ENCODE data around the gene NRG3. TPM values are rescaled to one million over a fixed set of nuclear protein-coding genes. Genes with fewer than 3 reads are reported as not detected.

The NRG3 gene
- total RNA-seq, 1 donor from 2014 or later, result 2.3 TPM

GRCh38 chr10:82020999-82021398, 146.0 kb downstream of the NRG3 start:
- Histone ChIP-seq H3K27me3 (no peaks in the 10 kb centered on the region), H3K36me3 (no peaks in the 10 kb centered on the region), H3K4me3 (no peak overlapping the region), H3K4me1 (no peaks in the 10 kb centered on the region), H3K27ac (no peak overlapping the region), H3K9me3 (no peaks in the 10 kb centered on the region)
- DNase-seq, result no peak
- no peak for TF ChIP-seq CTCF (IDR thresholded peaks at IDR 0.05)
- intact Hi-C loops (cut with DNase I), result no loop called here
- no peak for ATAC-seq

- DNase-seq (no peak), ATAC-seq (no peak)
Observed at GRCh38 chr10:82027711-82028110, 152.7 kb downstream of the NRG3 start.

GRCh38 chr10:82037076-82037475, 162.1 kb downstream of the NRG3 start:
- intact Hi-C loops (cut with DNase I), result no loop called here
- DNase-seq, result no peak

More at GRCh38 chr10:82027711-82028110, 152.7 kb downstream of the NRG3 start:
- no peak for TF ChIP-seq CTCF (IDR thresholded peaks at IDR 0.05)
- no peaks in the 10 kb centered on the region for H3K27me3 ChIP-seq
- H3K4me3 ChIP-seq, result no peak overlapping the region
- intact Hi-C loops (cut with DNase I), result no loop called here
- H3K27ac ChIP-seq, result no peak overlapping the region
- no peaks in the 10 kb centered on the region for H3K4me1 ChIP-seq
- H3K36me3 ChIP-seq, result no peaks in the 10 kb centered on the region
- no peaks in the 10 kb centered on the region for H3K9me3 ChIP-seq

GRCh38 chr10:82038587-82038986, 163.6 kb downstream of the NRG3 start:
- Histone ChIP-seq H3K4me1 (no peaks in the 10 kb centered on the region), H3K27me3 (no peaks in the 10 kb centered on the region), H3K4me3 (no peak overlapping the region), H3K27ac (no peak overlapping the region), H3K36me3 (no peaks in the 10 kb centered on the region), H3K9me3 (no peaks in the 10 kb centered on the region)
- no peak for TF ChIP-seq CTCF (IDR thresholded peaks at IDR 0.05)
- DNase-seq (no peak), ATAC-seq (no peak)
- intact Hi-C loops (cut with DNase I), result no loop called here

More at GRCh38 chr10:82037076-82037475, 162.1 kb downstream of the NRG3 start:
- Histone ChIP-seq H3K27ac (no peak overlapping the region), H3K4me3 (no peak overlapping the region), H3K27me3 (no peaks in the 10 kb centered on the region), H3K36me3 (no peaks in the 10 kb centered on the region), H3K4me1 (no peaks in the 10 kb centered on the region), H3K9me3 (no peaks in the 10 kb centered on the region)
- ATAC-seq, result no peak
- no peak for TF ChIP-seq CTCF (IDR thresholded peaks at IDR 0.05)

GRCh38 chr10:82040336-82040735, 165.3 kb downstream of the NRG3 start:
- DNase-seq (no peak), ATAC-seq (no peak)
- no peak overlapping the region for H3K4me3 ChIP-seq
- no peaks in the 10 kb centered on the region for H3K4me1 ChIP-seq
- no peak overlapping the region for H3K27ac ChIP-seq
- H3K9me3 ChIP-seq, result no peaks in the 10 kb centered on the region
- TF ChIP-seq CTCF (IDR thresholded peaks at IDR 0.05), result no peak
- no peaks in the 10 kb centered on the region for H3K27me3 ChIP-seq
- no peaks in the 10 kb centered on the region for H3K36me3 ChIP-seq
- intact Hi-C loops (cut with DNase I), result no loop called here

- DNase-seq, result no peak
- no peak for ATAC-seq
- Histone ChIP-seq H3K4me1 (no peaks in the 10 kb centered on the region), H3K27me3 (no peaks in the 10 kb centered on the region), H3K36me3 (no peaks in the 10 kb centered on the region), H3K9me3 (no peaks in the 10 kb centered on the region), H3K4me3 (no peak overlapping the region), H3K27ac (no peak overlapping the region)
- no peak for TF ChIP-seq CTCF (IDR thresholded peaks at IDR 0.05)
- intact Hi-C loops (cut with DNase I), result no loop called here
Observed at GRCh38 chr10:82041018-82041417, 166.0 kb downstream of the NRG3 start.

Data from upper lobe of right lung (tissue), 1 donor.